ENCODE results near the gene NAPSA.

NAPSA gene

DNA sequence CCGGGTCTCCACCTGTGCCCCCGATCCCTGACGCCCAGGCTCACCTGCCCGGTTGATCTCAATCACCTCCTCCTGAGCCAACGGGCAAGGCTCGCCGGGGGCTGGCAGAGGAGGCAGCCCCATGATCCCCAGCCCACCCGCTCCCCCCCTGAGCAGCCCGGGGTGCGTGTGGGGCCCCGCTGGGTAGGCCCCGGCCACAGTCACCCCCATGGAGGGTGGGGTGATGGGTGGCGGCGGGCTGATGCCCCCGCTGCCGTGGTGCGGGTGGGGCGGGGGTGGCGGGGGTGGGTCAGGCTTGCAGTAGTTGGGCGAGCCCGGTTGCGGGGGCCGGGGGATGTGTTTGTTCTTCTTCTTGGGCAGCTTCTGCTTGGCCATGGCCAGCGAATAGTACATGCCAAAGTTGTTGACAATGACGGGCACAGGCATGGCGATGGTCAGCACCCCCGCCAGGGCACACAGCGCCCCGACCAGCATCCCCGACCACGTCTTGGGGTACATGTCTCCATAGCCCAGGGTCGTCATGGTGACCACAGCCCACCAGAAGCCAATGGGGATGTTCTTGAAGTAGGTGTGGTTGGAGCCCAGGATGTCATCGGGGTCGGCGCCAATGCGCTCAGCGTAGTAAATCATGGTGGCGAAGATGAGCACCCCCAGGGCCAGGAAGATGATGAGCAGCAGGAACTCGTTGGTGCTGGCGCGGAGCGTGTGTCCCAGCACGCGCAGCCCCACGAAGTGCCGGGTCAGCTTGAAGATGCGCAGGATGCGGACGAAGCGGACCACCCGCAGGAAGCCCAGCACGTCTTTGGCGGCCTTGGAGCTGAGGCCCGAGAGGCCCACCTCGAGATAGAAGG lies 42.3 kb downstream of the NAPSA start:
- TF ChIP-seq GATA2 (IDR thresholded peaks at IDR 0.05; ENCODE audit: low read depth, low read length), result no peak
- TF ChIP-seq GATA3 (IDR thresholded peaks at IDR 0.05; ENCODE audit: low read depth, low read length), result no peak

DNA sequence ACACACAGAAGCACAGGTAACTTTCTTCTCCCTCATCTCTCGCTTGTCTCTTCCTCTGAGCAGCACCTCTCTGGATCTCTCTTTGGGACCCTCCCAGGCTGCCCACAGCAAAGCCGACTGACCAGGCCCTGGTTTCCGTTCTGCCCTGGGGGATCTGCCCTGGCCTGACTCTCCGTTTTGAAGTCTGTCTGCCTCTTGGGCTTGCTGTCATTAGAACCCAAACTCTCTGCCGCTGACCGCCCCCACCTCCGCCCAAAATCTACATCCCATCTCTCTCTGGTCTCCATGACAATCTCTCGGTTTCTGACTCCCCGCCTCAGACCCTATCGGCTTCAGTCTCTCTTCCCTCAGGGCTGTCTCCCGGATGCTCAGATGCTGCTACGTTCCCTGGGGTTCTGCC lies 43.2 kb downstream of the NAPSA start:
- TF ChIP-seq GATA3 (IDR thresholded peaks at IDR 0.05; ENCODE audit: low read depth, low read length) (no peak), GATA2 (IDR thresholded peaks at IDR 0.05; ENCODE audit: low read depth, low read length) (no peak)

DNA sequence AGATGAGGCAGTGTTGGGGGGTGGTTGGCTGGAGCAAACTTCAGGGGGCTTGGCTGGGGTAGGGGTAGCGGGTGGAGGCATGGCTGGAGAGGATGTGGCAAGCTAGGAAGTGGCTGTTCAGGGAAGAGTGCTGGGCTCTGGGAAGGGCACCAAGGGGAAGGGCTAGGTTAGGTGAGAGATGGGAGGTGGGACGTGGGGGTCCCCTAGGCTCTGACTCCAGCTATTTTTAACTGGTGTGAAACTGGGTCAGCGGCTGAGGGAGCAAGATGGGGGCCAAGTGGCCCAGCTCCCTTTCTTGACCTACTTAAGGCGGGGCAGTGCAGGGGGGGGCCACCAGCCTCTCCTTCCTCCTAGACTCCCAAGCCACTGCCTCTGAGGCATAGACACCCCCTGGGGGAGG lies 43.6 kb downstream of the NAPSA start:
- TF ChIP-seq GATA3 (IDR thresholded peaks at IDR 0.05; ENCODE audit: low read depth, low read length) (no peak), GATA2 (IDR thresholded peaks at IDR 0.05; ENCODE audit: low read depth, low read length) (no peak)

- TF ChIP-seq GATA2 (IDR thresholded peaks at IDR 0.05; ENCODE audit: low read depth, low read length), result no peak
These were observed 44.8 kb downstream of the NAPSA start for GRCh38 chr19:50320596-50320995.

DNA sequence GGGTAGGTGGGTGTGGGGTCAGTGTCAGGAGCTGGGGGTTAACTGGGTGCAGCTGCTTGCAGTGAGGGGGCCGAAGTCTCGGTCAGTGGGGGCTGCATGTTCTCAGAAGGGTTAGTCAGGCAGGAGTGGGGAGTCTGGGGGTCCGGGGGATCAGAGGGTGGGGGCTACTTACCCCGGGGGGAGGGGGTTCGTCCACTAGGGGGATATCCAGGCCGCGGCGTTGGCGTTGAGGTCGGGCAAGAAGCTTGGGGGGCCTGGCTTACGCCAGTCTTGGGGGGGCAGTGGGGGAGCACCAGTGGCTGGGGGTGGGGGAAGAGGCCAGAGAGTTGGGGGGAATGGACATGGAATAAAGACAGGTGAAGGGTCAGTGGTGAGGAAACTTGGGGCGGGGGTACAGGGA lies 45.4 kb downstream of the NAPSA start:
- TF ChIP-seq GATA3 (IDR thresholded peaks at IDR 0.05; ENCODE audit: low read depth, low read length) (no peak), GATA2 (IDR thresholded peaks at IDR 0.05; ENCODE audit: low read depth, low read length) (no peak)

GRCh38 chr19:50319156-50319555 lies 46.3 kb downstream of the NAPSA start:
- TF ChIP-seq GATA2 (IDR thresholded peaks at IDR 0.05; ENCODE audit: low read depth, low read length), result no peak
- TF ChIP-seq GATA3 (IDR thresholded peaks at IDR 0.05; ENCODE audit: low read depth, low read length), result no peak

DNA sequence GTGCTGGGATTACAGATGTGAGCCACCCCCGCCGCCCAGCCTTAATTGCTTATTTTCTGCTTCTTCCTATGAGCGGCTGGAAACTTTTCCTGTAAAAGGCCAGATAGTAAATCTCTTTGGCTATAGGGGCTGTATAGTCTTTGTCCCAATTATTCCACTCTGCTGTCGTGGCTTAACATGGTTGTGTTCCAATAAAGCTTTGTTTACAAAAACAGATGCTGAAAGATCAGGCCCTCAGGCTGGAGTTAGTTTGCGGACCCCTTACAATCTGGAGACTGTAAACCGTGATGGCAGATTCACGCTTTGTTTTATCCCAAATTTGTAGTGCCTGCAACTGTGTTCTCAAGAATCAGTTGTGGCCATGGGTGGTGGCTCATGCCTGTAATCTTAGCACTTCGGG lies 47.0 kb downstream of the NAPSA start:
- no peak for TF ChIP-seq GATA3 (IDR thresholded peaks at IDR 0.05; ENCODE audit: low read depth, low read length)
- TF ChIP-seq GATA2 (IDR thresholded peaks at IDR 0.05; ENCODE audit: low read depth, low read length), result no peak

DNA sequence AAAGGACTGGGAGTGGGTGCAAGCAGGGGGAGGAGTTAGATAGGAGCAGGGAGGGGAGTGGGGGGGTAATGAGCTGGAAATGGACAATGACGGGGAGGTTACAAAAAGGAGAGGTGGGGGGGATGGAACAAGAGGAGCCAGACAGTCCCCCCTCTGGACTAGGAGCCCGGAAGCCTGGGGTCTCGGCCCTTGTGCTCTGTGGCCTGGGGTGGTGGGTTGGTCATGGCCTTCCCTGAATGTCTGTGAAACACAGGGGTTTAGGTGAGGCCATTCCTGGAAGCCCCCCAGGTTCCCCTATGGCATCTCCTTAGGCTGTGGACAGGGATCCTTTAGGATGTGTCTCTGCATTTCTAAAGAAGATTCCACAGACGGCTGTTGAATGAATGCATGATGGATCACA lies 48.3 kb downstream of the NAPSA start:
- TF ChIP-seq GATA2 (IDR thresholded peaks at IDR 0.05; ENCODE audit: low read depth, low read length) (no peak), GATA3 (IDR thresholded peaks at IDR 0.05; ENCODE audit: low read depth, low read length) (no peak)

DNA sequence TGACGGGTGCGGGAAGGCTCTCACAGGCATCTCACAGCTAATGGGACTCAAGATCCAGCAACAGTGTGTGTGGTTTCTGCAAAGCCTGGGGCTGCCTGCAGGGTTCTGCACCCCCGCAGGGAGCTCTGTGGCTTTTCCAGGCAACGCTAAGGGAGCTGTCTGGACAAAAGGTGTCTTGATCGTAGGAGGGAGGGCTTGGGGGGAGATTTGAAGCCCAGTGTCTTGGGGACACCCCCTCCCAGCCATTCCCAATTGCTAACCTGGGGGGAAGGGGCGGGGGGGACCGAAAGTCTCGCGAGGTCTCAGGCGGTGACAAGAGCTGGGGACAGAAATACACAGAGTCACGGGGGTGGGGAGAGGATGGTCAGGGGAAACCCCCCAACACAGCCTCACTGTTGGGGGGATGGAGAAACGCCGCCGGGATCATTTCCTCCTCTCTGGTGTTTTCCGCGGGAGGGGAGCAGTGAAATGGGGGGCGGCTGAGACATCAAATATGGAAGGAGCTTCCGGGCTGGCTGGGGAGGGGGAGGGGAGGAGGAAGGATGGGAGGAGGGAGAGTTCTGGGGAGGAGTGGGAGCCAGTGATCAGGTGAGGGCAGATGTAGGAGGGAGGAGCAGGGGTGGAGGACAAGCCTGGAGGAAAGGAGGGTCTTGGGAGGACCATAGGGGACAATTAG lies 49.5 kb downstream of the NAPSA start:
- no peak for TF ChIP-seq GATA2 (IDR thresholded peaks at IDR 0.05; ENCODE audit: low read depth, low read length)
- no peak for TF ChIP-seq GATA3 (IDR thresholded peaks at IDR 0.05; ENCODE audit: low read depth, low read length)

- TF ChIP-seq GATA3 (IDR thresholded peaks at IDR 0.05; ENCODE audit: low read depth, low read length) (no peak), GATA2 (IDR thresholded peaks at IDR 0.05; ENCODE audit: low read depth, low read length) (no peak)
These were observed 50.4 kb downstream of the NAPSA start for GRCh38 chr19:50314724-50315708.

DNA sequence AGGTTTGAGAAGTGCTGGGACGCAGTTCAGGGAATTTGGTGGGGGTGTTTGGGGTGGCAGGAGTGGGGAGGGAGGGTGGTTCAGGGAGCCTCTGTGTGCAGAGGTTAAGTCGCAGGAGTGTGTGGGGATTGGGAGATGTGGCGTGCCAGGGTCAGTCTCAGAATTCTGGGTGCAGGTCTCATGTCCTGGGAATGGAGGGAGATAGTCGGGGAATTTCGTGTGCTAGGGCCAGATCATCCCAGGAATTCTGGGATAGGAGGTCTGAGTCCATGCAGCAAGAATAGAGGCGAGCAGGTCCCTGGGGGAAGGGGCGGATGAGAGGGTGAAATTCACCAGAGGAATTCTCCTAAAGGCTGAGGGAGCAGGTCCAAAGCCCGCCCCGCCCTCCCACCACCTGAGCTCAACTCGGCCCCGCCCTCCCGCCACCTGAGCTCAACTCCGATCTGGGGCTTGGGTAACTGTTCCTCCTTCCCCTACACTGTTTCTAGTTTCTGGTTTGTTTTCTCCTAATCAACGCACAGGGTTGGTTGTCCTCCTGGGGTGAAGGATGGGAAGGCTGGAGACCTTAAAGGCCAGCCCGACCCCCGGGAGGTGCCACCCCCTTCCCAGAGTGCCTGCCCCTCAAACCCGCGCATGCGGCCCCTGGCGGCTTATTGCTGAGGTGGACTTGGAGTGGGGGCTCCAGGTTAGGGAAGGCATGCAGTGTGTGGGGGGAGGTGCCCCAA lies 51.5 kb downstream of the NAPSA start:
- TF ChIP-seq GATA2 (IDR thresholded peaks at IDR 0.05; ENCODE audit: low read depth, low read length), result no peak
- no peak for TF ChIP-seq GATA3 (IDR thresholded peaks at IDR 0.05; ENCODE audit: low read depth, low read length)

DNA sequence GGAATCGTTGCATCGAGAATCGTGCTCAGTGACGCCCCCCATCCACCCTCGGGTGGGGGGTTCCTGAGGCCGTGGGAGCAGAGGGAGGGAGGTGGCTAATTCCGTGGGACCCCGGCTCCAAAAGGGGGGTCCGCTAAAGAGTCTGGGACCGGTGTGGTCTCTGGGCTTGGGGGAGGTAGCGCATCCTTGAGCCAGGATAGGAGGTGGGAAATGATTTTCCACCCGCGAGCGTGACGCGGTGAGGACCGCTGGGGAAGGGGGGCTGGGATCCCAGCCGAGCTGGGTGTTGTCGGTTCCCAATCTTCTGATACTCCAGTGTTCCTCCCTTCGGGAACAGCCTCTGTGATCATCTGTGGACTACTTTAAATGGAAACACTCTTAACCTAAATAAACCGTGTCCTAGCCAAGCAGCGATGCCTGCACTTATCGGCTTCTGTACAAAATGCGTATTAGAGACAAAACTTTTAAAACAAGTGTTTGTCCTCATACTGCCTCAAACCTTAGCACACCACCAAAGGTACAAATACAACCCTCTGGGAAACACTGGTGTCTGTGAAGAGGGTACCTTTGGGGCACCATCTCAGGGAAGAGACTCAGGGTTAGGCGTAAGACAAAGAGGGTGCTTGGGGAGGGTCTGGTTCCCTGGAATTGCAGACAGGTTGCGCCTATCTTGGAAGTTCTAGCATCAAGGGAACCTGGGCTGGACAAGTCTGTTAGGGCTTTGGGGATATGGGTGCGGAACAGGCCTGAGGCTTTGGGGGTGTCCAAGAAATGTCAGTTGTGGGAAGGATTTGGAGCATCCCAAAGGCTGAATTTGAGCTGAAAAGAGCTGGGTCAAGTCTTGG lies 52.2 kb downstream of the NAPSA start:
- no peak for TF ChIP-seq GATA3 (IDR thresholded peaks at IDR 0.05; ENCODE audit: low read depth, low read length)
- TF ChIP-seq GATA2 (IDR thresholded peaks at IDR 0.05; ENCODE audit: low read depth, low read length), result no peak
